ENCODE data around the gene LGI4.
"Not testable (repeated sequence)": the region's sequence is repeated elsewhere in the genome, so short reads cannot be mapped to it uniquely, and the experiment has no call there.

Gene LGI4

DNA sequence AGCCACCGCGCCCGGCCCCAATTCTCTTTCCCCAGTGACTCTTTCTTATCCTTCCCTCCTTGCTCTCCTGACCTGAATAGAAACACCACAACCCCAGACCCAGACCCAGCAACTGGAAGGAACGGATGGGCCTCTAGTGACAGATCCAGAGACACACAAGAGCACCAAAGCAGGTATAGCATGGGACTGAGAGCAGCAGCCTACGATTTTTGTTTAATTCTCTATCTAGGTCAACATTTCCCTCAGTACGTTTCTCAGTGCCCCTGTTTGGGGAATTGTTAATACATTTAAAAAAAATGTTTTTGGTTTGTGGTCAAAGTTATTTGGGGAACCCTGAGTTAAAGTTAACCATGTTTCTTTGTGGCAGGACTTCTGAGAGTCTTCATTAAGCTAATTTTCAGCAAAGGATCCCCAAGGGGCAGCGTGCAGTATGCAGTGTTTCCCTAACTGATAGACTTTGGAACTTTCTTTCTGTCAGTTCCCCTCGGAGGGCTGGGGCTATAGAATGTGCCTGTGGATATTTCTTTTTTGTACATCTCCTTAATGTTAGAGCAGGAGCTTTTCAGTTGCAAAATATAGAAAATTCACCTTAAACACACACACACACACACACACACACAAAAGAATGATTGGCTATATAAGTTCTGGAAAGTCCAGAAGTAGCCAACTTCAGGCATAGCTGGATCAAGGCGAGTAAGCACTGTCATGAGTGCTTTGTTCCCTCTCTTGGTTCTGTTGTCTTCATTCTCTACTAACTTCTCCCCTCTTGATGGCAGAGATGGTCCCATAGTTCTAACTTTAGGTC, 26.0 kb upstream of the LGI4 start:
- ATAC-seq, result no peak

- ATAC-seq, result no peak
Measured at GRCh38 chr19:35159606-35160005, 24.7 kb upstream of the LGI4 start.

DNA sequence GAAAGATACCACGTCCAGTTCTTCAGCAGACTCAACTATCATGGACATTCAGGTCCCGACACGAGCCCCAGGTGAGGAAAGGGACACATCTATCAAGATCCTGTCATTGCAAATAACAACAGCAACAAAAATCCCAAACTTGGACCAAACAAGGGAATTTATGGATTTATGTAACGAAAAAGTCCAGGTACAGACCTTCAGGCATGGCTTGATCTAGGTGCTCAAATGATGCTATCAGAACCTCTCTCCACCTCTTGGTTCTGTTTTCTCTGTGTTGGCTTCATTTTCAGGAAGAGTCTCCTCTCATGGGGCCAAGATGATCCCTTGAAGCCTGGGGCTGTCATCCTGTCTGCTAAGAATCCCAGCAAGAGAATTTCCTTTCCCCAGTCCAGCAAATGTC, 22.6 kb upstream of the LGI4 start:
- ATAC-seq, result no peak

GRCh38 chr19:35156673-35157014, 21.8 kb upstream of the LGI4 start:
- ATAC-seq, result no peak

DNA sequence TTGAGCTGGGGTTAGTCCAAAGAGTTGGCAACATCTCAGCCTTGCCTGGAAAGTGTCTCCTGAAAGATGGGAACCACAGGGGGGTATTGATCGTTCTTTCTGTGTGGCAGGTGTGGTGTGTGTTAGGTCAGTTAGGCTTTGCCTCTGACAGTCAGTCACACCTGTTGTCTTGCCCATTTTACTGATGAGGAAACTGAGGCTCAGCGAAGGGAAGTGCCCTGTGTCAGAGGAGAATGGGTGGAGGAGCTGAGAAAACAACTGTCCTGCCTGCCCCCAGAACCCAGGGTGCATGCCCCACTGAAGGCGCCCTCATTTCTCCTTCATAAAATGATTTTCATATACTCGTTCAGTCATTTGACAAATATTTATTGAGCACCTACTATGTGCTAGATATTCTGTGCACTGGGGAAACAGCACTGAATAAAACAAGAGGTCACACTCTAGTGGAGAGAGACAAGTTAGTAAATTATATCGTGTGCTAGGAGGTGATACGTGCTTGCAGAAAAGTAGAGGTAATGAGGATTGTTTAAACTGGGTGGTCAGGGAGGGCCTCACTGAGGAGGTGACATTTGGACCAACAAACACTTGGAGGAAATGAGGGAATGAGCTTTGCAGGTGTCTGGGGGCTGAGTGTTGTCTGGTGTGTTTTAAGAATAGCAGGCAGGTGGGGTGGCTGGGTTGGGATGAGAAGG, 21.3 kb upstream of the LGI4 start:
- ATAC-seq, result no peak

DNA sequence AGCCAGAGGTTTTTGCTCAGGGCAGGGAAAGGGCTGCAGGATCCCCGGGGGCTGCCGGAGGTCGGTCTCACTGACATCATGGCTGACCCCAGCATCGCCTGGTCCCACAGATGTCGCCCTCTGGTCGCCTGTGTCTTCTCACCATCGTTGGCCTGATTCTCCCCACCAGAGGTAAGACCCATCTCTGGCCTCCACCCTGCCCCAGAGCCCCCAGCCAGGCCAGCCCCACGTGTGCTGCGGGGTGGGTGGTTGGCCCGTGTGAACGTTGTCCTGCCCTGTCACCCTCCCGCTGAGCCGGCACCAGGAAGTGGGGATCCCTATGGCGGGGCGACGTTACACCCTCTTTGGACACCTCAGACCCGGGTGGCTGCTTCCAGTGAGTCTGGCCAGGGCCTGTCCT, 20.6 kb upstream of the LGI4 start:
- peak; percentile 25 to 36 for ATAC-seq

- ATAC-seq, result peak; percentile 82 to 83
Measured at GRCh38 chr19:35154525-35155406, 19.9 kb upstream of the LGI4 start, which contains the start of gene FXYD5. Gene FXYD5 (plus strand): TSS chr19:35154735. CDS start chr19:35155551, 816 bp downstream.

DNA sequence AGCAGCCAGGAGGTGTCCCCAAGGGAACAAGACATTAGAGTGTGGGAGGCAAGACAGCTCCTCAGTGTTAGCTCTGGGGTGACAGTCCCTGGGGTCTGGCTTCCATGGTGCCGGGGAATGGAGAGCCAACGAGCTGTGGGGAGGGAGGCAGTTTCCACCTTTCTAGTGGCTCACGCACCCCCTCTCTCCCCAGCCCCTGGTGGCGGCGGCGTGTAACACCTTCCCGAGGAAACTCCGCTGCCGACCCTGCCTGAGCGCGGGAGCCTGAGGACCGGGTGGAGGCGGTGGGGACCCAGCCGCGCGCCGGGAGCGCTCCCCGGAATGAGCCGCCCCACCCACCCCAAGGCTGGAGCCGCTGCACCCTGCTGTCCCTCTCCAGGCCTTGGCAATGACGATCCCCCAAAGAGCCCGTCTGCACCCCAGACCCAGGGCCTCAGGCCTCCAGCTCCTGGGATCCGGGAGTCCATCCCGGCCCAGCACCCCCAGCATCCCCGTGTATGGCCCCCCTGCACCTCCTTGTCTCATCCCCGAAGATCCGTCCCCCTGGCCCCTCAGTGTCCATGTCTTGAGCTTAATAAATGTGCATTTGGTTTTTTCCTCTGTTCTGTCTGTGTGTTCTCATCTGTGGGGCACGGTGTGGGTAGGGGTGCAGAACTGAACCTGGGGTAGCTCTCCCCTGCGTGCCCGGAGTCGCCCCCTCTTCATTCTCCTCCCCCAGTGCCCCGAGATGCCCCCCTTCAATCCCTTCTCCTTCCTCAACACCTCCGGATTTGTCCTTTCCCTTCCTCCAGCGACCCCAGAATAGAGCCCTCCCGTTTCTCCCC, 19.1 kb upstream of the LGI4 start:
- peak; percentile 52 to 61 for ATAC-seq

GRCh38 chr19:35153129-35153522, 18.3 kb upstream of the LGI4 start:
- not testable (repeated sequence) for ATAC-seq

DNA sequence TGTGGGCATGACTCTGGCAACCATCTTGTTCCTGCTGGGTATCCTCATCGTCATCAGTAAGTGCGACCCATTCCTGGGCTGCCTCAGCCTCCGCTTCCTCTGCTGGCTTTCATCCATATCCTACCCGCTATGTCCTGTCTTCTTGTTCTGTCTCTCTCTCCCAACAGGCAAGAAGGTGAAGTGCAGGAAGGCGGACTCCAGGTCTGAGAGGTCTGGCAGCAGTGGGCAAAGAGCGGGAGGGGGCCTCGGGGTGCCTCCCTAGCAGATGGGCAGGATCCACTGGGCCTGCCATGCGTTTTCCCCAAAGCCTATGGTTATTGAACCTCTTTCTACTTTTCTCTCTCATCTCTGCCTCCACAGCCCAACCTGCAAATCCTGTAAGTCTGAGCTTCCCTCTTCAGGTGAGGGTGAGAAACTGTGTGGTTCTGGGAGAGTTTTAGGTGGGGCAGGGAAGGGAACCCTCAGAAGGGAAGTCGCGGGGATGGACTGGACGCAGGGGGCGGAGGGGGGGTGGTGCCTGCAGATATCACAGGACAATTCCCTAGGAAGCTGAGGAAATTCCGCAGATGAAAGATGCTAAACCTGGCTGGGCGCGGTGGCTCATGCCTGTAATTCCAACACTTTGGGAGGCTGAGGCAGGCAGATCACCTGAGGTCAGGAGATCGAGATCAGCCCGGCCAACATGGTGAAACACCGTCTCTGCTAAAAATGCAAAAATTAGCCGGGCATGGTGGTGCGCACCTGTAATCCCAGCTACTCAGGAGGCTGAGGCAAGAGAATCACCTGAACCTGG, 16.6 kb upstream of the LGI4 start:
- ATAC-seq, result no peak

- ATAC-seq, result no peak
Measured at GRCh38 chr19:35150445-35150844, 15.6 kb upstream of the LGI4 start.

DNA sequence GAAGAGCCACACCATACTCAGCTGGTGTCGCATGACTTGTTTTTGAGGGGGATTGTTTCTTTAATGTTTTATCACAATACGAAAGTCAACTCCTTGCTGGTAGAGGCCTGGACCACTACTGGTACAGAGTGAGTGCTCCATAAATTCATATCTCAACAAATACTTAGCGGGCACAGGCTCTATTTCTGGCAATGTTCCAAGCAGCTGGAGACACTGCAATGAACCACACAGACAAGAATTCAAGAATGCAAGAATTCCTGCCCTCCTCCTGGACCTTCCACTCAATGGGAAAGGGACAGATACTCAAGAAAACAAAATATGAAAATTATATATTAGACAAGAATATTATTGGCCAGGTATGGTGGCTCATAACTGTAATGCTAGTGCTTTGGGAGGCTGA, 14.6 kb upstream of the LGI4 start:
- ATAC-seq, result no peak

GRCh38 chr19:35146746-35147459, 12.0 kb upstream of the LGI4 start:
- no peak for ATAC-seq

DNA sequence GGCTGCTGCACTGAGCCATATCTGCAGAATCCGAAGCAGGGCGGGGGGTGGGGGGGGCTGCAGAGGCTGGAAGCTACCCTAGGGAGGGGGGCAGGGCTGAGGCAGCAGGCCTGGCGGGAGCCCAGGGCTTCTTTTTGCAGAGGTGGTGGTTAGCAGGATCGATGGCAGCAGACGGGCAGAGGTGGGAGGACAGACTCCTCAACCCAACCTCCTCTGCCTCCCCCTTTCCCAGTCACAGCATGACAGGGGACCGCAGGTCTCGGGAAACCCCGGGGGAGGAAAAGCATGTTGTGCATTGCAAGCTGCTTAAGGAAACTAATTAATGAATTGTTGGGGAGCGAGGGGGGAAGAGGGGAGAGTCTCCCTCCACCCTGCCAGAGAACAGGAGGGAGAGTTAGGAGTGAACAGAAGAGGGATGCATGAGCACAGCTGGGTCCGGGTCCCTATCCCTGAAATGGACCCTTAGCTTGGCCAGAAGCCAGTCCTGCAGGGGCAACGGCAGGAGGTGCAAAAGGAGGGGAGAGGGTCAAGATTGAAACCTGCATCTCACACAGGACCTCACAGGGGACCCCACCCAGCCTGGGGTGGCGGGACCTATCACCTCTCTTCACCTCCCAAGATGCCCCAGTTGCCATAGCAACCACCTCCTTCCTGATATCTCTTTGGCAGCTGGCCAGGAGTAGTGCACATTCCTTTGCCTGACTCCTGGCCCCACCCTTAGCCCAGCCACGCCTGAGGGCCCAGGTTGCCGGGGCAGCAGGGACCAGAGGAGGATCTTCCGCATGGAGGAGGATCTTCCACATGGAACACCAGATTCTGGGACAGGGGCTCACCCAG, 10.0 kb upstream of the LGI4 start:
- no peak for ATAC-seq

DNA sequence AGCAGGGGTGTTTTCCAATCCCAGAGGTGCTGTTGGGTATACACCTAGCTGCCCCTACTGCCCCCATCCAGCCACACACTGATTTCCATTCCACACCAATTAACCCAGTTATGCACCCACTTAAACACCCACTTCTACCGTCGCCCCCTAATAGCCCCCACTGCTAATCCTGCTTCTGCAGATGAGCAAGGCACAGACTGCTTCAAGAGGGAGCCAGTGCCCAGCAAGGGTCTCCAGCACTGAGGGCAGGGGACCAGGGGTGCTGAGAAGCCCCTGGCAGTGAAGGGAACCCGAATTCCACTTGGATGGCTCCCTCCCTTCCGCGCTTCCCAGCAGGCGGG, 9.4 kb upstream of the LGI4 start:
- no peak for ATAC-seq

DNA sequence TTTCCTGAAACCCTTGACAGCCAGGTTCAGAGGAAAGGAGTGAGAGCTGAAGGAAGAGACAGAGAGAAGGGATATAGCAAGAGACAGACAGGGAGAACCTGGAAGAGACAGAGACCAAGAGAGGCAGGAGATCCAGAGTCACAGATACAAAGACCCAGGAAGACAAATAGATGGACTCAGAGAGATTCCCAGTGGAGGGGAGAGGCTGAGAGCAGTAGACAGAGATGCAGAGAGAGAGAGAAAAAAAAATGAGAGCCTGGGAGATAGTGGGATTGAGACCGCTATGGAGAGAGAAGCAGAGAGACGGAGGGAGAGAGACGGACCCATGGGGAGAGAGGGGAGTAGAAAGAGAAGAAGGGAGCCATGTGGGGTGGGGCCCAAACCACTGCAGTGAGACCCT, 9.0 kb upstream of the LGI4 start:
- no peak for ATAC-seq

GRCh38 chr19:35143231-35143715, 8.4 kb upstream of the LGI4 start, which contains the start of gene FXYD7:
Gene FXYD7 (plus strand): TSS chr19:35143255. CDS start chr19:35143334, 79 bp downstream.
- no peak for ATAC-seq

DNA sequence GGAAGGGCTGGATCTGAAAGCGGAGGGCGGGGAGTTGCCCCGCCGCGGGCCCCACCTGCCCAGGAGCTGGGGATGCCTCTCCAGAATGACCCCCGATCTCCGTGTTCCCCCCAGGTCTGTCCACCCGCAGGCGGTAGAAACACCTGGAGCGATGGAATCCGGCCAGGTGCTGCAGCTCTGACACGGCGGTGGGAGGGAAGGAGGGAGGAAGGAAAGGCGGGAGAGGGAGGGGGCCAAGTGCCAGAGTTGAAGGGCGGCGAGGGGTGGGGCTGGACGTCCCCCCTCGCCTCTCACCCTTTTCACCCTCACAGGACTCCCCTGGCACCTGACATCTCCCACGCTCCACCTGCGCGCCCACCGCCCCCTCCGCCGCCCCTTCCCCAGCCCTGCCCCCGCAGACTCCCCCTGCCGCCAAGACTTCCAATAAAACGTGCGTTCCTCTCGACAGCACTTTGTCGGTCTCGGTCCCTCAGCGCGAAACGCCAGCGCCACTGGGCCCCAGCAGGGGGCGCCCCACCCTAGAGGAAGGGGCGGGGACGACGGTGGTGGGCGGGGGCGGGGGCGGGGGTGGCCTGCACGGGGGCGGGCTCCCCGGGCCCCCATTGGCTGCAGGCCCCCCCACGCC, 7.9 kb upstream of the LGI4 start:
- peak in 1 of 2 donors; percentile 9 for ATAC-seq
